Astrocyte (in vitro differentiated cells and primary cell): ENCODE data around the gene LARP6.

Experiments
- EZH2 ChIP-seq: IDR thresholded peaks from 2 replicates; pipeline ENCODE4 v1.6.1; 2012; ENCODE audit warnings: mild to moderate bottlenecking, low read length, inconsistent platforms; ENCODE audit not compliant: insufficient read depth
- TF ChIP-seq, protein P1 (sequence below): IDR thresholded peaks from 2 replicates; pipeline ENCODE4 v1.5.1; 2011; ENCODE audit warnings: low read depth, mild to moderate bottlenecking, inconsistent platforms, low read length, moderate library complexity; ENCODE audit not compliant: insufficient read depth

DNA sequence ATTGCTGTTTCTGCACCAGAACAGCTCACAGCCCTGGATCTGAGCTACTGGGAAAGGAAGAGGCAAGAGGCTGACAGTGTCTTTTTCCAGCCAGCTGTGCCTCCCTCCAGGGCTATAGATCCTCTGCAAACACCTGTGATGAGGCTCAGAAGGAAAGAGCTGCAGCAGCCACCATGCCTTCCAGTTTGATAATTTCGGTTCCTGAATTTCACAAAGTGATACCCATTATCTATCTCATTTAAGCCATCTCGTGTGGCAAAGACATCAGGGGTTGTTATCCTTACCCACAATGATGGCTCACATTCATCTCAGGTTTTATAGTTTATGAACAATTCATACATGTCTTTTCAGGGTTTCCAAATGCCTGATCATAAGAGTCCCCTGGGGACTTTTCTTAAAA is 1.8 kb upstream of the LARP6 start:
- TF ChIP-seq, protein P1, sequence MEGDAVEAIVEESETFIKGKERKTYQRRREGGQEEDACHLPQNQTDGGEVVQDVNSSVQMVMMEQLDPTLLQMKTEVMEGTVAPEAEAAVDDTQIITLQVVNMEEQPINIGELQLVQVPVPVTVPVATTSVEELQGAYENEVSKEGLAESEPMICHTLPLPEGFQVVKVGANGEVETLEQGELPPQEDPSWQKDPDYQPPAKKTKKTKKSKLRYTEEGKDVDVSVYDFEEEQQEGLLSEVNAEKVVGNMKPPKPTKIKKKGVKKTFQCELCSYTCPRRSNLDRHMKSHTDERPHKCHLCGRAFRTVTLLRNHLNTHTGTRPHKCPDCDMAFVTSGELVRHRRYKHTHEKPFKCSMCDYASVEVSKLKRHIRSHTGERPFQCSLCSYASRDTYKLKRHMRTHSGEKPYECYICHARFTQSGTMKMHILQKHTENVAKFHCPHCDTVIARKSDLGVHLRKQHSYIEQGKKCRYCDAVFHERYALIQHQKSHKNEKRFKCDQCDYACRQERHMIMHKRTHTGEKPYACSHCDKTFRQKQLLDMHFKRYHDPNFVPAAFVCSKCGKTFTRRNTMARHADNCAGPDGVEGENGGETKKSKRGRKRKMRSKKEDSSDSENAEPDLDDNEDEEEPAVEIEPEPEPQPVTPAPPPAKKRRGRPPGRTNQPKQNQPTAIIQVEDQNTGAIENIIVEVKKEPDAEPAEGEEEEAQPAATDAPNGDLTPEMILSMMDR: no peak
- TF ChIP-seq EZH2: no peak
